Activated CD8-positive, alpha-beta memory T cell treated with anti-CD3 and anti-CD28 coated beads for 24 hours (primary cell): ENCODE results near the gene TIMP4.

Experiments
- DNase-seq: peaks from one replicate; pipeline ENCODE4 v3.0.0-alpha.2; 2020

TIMP4 gene

GRCh38 chr3:12184541-12184940 is 25.8 kb upstream of the TIMP4 start:
- no peak for DNase-seq

GRCh38 chr3:12182687-12183441 is 24.2 kb upstream of the TIMP4 start:
- DNase-seq: no peak

DNA sequence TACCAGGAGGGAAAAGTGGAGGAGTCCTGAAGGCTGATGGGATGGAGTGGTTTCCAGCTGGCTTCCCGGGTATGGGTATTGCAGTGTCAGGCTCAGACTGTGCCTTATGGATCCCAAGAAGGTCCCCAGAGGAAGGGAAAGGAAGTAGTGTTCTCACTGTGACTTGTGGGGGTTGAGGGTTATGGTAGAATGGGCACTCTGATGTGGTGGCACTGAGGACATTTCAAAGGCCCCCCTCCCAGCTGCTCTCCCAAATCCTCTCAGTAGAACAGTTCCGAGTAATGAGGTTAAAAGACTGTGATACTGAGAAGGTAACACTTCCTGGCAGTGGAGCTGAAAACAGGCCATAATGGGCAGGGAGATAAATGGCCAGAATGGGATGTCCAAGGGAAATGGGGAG is 23.1 kb upstream of the TIMP4 start:
- no peak for DNase-seq

GRCh38 chr3:12181301-12181700 is 22.6 kb upstream of the TIMP4 start:
- no peak for DNase-seq

DNA sequence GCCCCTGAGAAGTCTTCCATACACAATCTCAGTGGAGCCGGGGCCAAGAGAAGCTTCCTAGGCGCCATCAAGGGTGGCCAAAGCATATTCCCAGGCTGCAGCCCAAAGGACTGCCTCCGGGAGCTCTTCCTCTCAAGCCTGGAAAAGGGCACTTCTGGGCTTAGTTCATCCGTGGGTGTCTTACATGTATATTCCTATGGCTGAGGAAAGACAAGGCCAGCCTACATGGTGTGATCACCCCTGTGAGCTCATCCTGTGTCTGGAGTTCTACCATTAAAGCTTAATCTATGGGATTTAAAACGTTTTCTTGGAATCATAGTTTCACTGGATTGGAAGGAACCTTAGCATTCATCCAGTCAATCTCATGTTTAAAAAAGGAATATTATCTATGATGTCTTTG is 21.9 kb upstream of the TIMP4 start:
- DNase-seq: no peak

DNA sequence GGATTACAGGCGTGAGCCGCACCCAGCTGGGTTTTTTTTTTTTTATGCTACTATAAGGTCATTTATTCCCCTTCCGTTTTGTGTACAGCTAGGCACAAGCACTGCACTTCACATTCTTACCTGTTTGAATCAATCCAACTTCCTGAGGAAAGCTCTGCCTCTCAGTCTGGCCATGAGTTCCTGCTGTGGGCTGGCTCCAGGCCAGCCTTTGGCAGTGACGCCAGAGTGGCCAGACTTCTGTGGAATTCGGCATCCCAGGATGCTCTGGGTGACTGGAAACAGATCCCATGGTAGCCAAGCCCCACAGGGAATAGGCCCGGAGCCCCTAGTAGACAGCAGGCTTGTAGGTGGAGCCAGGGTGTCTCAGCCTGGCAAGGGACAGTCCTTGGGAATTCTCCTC is 21.5 kb upstream of the TIMP4 start:
- no peak for DNase-seq

DNA sequence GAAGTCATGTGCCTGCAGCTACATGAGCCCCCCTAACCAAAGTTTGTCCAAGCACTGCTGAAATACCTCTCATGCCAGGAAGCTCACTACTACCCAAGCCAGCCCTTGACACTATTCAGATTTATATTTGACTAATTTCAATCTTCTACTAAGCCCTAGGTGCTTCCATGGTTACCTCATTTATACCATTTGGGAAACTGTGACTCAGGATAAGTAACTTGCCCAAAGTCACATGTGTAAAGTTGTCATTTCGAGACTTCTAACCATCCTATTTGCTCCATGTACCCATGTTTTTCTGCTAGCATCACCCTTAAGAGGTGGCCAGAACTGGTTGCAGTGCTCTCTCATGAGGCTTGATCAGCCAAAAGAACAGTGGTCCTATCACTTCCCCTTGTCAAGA is 20.7 kb upstream of the TIMP4 start:
- DNase-seq: no peak

- no peak for DNase-seq
Observed at GRCh38 chr3:12178091-12178820, 19.5 kb upstream of the TIMP4 start.

GRCh38 chr3:12177126-12177525 is 18.4 kb upstream of the TIMP4 start:
- no peak for DNase-seq

DNA sequence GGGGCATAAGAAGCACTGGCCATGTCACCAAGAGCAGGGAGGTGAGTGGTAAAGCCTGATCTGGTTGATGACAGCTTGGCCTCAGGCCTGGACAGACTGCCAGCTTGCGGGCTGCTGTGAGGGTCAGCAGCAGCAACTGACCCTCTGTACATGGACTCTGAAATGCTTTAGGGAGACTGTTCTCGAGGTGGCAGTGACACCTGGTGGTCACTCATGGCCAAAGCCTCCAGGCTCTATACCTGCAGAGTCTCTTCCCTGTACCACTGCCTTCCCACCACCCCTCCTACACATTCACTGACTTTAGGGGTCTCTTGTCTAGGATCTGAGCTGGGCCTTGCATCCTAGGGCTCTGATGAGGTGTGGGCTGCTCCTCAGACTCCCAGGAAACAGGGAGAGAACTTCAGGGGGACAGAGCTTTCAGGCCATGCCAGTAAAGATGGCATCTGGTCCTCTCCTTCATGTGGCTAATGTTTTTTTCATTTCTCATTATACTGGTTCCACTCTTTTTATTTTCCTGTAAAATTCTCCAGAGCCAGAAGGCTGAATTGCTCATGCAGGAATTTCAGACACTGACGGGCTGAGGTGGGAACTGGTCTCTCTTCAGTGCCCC is 17.2 kb upstream of the TIMP4 start:
- no peak for DNase-seq

DNA sequence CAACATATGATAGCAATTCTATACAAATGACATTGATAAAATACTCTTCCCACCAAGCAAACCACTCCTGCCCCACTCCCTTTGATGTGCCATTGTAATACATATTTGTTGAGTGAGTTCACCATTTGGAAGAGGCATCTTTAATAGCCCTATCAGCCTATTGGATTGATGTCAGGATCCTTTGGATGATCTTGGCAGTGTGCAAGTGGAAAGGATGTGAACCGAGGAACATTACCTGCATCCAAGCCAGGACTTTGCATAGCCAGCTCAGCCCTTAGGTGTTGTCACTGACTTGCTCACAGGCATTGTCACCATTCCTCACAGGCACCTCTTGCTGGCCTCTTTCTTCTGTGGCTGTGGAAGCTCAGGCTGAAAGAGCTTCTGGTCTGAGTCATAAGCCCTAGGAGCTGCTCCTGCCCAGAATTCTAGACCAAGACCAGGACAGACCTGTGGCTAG is 16.5 kb upstream of the TIMP4 start:
- DNase-seq: no peak

DNA sequence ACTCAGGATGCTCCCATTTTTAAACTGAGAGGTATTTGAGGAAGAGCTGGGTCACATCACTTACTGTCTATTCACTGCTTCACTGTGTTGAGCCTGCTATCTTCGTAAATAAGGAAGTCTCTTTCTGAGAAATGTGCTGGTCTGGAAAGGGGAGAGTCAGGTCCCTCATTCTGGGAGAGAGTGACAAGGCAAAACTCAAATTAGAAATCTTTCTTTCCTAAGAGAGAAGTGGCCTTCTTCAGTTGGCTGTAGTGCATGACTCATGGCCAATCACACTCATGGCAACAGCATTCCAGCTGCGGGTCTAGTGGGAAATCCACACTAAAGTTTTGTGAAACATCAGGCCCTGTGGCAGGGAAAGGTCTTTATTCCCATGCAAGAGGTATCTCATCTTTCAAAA is 11.5 kb upstream of the TIMP4 start:
- no peak for DNase-seq

DNA sequence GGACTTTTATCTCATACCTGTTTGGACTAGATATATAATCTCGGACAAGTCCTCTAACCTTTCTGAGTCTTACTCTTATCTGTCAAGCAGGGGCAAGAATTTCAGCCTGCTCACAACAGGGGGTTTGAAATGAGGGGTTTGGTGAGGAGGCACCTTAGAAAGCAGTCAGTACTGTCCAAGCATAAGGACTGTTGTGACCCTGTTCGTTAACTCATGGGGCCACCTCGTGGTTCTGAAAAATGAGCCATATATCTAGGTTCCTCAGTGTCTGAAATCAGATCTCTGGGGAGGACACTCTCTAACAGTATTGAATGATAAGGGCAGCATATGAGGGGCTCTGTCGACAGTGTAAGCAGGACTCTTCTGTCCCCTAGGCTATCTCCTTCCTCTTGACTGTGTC is 7.2 kb upstream of the TIMP4 start:
- no peak for DNase-seq

DNA sequence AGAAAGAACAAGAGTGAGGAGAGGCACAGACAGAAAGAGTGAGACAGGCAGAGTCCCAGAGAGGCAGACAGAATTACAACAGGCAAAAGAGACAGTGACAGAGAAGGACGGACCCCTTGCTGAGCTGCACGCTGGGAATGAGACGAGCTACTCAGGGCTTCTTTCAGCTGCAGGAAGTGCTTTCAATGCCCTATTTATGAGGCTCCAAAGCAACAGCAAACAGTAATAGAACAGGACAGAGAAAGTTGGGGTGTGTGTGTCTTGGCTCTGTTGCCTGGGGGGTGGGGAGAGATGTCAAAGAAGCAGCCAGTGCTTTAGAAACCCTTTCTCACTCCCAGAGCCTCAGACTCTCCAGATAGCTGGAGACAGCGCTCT is 502 bp upstream of the TIMP4 start:
- DNase-seq: no peak

DNA sequence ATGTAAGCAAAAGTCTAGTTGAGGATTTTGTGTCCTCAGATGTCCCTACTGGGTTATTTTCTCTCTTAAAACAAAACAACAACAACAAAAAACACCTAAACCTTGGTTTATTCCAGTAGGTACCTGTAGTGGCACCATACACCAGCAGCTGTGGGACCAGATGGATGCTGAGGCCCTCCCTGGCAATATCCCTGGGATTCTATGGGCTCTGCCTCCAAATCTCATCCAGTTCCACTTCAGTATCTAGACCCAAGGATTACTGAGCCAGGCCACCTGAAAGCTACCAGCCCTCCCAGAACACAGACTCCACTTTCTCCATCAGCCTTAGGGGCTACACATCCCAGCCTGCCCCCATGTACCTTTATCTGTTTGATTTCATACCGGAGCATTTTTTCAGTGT is 1.7 kb downstream of the TIMP4 start:
- DNase-seq: no peak

DNA sequence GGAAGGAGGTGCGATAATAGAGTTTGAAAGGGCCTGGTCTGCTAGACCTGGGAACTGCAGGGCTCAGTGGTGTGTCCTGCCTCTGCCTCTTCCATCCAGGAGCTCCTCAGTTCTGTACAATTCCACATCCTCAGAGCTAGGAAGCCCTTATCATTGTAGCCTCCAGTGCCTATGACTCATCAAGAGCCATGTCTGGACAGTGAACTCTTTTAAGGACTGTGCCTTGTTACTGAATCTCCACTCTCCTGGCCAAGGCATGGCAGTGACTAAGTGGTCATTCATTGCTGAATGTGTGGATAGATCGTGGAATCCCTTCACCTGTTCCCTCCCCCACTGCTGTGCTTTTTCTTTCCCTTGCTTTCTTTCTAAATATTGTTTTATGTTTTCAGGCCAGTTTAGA is 2.9 kb downstream of the TIMP4 start:
- no peak for DNase-seq

GRCh38 chr3:12155264-12155663 is 3.4 kb downstream of the TIMP4 start:
- no peak for DNase-seq

- no peak for DNase-seq
Observed at GRCh38 chr3:12154151-12154550, 4.6 kb downstream of the TIMP4 start.

DNA sequence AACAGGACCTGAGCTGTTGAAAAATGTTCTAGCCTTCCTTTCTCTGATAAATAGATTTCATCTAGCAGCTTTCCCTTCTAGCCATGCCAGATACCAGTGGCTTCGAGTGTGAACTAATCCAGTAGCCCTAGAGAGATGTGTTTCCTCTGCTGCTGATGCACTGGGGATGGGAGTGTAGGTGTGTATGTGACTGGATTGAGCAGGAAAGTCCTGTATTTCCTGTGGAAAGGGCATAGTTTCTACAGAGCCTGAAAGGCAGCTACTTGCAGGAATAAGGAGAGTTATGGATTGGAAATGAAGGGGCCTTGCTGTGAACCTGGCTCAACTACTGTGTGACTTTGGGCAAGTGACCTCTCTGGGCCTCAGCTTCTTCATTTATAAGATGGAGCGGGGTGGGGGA is 8.6 kb downstream of the TIMP4 start:
- no peak for DNase-seq

- DNase-seq: no peak
Observed at GRCh38 chr3:12149029-12149428, 9.7 kb downstream of the TIMP4 start.

- no peak for DNase-seq
Observed at GRCh38 chr3:12148183-12148940, 10.3 kb downstream of the TIMP4 start.

- no peak for DNase-seq
Observed at GRCh38 chr3:12147049-12147780, 11.5 kb downstream of the TIMP4 start.
